ENCODE data around the gene RAB8B.

Gene RAB8B

GRCh38 chr15:63284335-63284734 lies 94.9 kb downstream of the RAB8B start:
- TF ChIP-seq EZH2phosphoT487 (conservative IDR thresholded peaks at IDR 0.05; ENCODE audit: low read length): no peak
- no peak for TF ChIP-seq CTCF (IDR thresholded peaks at IDR 0.05; ENCODE audit: insufficient read depth, low read length, poor library complexity, severe bottlenecking)
- Histone ChIP-seq H3K9me2 (replicated peaks; ENCODE audit: insufficient read depth, low read length) (no peaks in the 10 kb centered on the region), H2AFZ (ENCODE audit: low read depth, low read length, severe bottlenecking) (no peak overlapping the region), H3K9ac (ENCODE audit: low read length) (no peak overlapping the region), H4K20me1 (ENCODE audit: low read depth, low read length) (no peaks in the 10 kb centered on the region), H3K36me3 (ENCODE audit: low read length) (peaks cover 11% of the 10 kb centered on the region; the same call in 1 of the 2 replicates), H3K79me2 (ENCODE audit: insufficient read depth, low read length) (no peaks in the 10 kb centered on the region), H3K4me2 (ENCODE audit: low read depth, low read length, poor library complexity, severe bottlenecking) (no peak overlapping the region), H3K4me3 (ENCODE audit: insufficient read depth, low read length, poor library complexity, severe bottlenecking) (no peak overlapping the region), H3K27ac (ENCODE audit: low read depth, low read length) (no peak overlapping the region), H3K9me3 (ENCODE audit: insufficient read depth, low read length) (no peaks in the 10 kb centered on the region), H3F3A (ENCODE audit: insufficient read depth) (peaks cover 18% of the 10 kb centered on the region; the same call in 1 of the 2 replicates), H3K27me3 (ENCODE audit: low read length) (no peaks in the 10 kb centered on the region)

- peaks cover 3% of the 10 kb centered on the region; the same call in 1 of the 2 replicates for H3K36me3 ChIP-seq (ENCODE audit: low read length)
- no peaks in the 10 kb centered on the region for H3K27me3 ChIP-seq (ENCODE audit: low read length)
- H3F3A ChIP-seq (ENCODE audit: insufficient read depth): peaks cover 12% of the 10 kb centered on the region; the same call in 1 of the 2 replicates
- no peaks in the 10 kb centered on the region for H4K20me1 ChIP-seq (ENCODE audit: low read depth, low read length)
- no peak overlapping the region for H3K27ac ChIP-seq (ENCODE audit: low read depth, low read length)
- no peak overlapping the region for H3K9ac ChIP-seq (ENCODE audit: low read length)
- H3K79me2 ChIP-seq (ENCODE audit: insufficient read depth, low read length): no peaks in the 10 kb centered on the region
- H2AFZ ChIP-seq (ENCODE audit: low read depth, low read length, severe bottlenecking): no peak overlapping the region
- no peak for TF ChIP-seq CTCF (IDR thresholded peaks at IDR 0.05; ENCODE audit: insufficient read depth, low read length, poor library complexity, severe bottlenecking)
- TF ChIP-seq EZH2phosphoT487 (conservative IDR thresholded peaks at IDR 0.05; ENCODE audit: low read length): no peak
- no peak overlapping the region for H3K4me3 ChIP-seq (ENCODE audit: insufficient read depth, low read length, poor library complexity, severe bottlenecking)
- H3K9me3 ChIP-seq (ENCODE audit: insufficient read depth, low read length): no peaks in the 10 kb centered on the region
- no peak overlapping the region for H3K4me2 ChIP-seq (ENCODE audit: low read depth, low read length, poor library complexity, severe bottlenecking)
- H3K9me2 ChIP-seq (replicated peaks; ENCODE audit: insufficient read depth, low read length): no peaks in the 10 kb centered on the region
Measured at GRCh38 chr15:63287109-63287508, 97.7 kb downstream of the RAB8B start.

- Histone ChIP-seq H4K20me1 (ENCODE audit: low read depth, low read length) (no peaks in the 10 kb centered on the region), H3K9ac (ENCODE audit: low read length) (no peak overlapping the region), H3K27me3 (ENCODE audit: low read length) (no peaks in the 10 kb centered on the region), H3K27ac (ENCODE audit: low read depth, low read length) (no peak overlapping the region), H3K36me3 (ENCODE audit: low read length) (no peaks in the 10 kb centered on the region; the same call in 1 of the 2 replicates), H3K4me2 (ENCODE audit: low read depth, low read length, poor library complexity, severe bottlenecking) (no peak overlapping the region), H3K9me3 (ENCODE audit: insufficient read depth, low read length) (no peaks in the 10 kb centered on the region), H3K79me2 (ENCODE audit: insufficient read depth, low read length) (no peaks in the 10 kb centered on the region), H3K9me2 (replicated peaks; ENCODE audit: insufficient read depth, low read length) (no peaks in the 10 kb centered on the region), H3K4me3 (ENCODE audit: insufficient read depth, low read length, poor library complexity, severe bottlenecking) (no peak overlapping the region), H3F3A (ENCODE audit: insufficient read depth) (0 out of 2 replicates have a peak, but pooled peaks cover 5% of the 10 kb centered on the region), H2AFZ (ENCODE audit: low read depth, low read length, severe bottlenecking) (no peak overlapping the region)
- TF ChIP-seq CTCF (IDR thresholded peaks at IDR 0.05; ENCODE audit: insufficient read depth, low read length, poor library complexity, severe bottlenecking) (no peak), EZH2phosphoT487 (conservative IDR thresholded peaks at IDR 0.05; ENCODE audit: low read length) (no peak)
Measured at GRCh38 chr15:63288342-63288741, 98.9 kb downstream of the RAB8B start.
